Activated CD4-positive, alpha-beta T cell treated with anti-CD3 and anti-CD28 coated beads, Interleukin-2, Interleukin-6, amounts not matched to agents 100 ng/mL and 50 ng/mL, durations not matched to agents 16 hours and 8 hours (primary cell): ENCODE data around the gene TTYH1.
"Not testable (repeated sequence)": the region's sequence is repeated elsewhere in the genome, so short reads cannot be mapped to it uniquely, and the experiment has no call there.

Experiments
- DNase-seq: peaks from one replicate; pipeline ENCODE4 v3.0.0-alpha.2; 2020

Gene TTYH1

DNA sequence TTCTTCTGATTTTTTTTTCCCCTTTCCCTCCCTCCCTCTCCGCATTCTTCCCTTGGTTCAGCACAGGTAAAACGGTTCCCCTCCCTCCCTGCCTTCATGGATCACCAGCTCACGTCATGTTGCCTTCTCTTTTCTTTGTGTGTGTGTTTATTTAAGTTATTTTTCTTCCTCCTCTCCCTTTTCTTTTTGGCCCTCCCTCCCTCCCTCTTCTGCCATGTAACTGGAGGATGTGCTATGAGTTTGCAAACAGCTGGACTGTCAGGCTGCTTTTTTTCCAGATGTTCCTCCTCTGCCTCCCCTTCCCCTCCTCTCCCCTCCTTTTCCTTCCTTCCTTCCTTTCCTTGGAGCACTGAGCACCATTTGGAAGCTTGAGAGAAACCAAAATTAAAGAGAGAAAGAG, 46.3 kb downstream of the TTYH1 start:
- no peak for DNase-seq

DNA sequence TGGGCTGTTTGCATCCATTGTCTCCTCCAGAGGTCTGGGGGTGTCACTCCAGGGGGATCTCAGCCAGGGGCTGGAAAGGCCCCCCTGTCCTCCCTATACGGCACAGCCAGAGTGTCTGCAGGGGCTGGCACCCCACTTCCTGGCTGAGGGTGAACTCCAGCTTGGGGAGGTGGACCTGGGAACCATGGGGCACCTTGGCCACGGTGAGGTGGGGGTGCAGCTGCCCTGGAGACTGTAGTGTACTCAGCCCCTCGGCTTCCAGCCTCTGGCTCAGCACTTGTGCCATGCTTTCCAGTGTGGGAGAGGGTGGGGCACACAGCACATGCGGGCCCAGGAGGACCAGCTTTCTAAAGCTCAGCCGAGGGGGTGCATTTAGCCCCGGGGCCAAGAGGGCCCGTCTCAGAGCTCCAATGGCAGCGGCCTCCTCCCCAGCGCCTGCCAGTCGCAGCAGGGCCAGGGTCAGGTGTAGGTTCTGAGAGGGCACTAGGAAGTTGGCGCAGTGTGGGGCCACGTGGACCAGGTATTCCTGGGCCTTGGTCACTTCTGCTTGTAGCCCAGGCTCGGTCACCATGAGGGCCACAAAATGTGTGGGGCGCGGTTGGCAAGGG, 46.9 kb downstream of the TTYH1 start:
- no peak for DNase-seq

DNA sequence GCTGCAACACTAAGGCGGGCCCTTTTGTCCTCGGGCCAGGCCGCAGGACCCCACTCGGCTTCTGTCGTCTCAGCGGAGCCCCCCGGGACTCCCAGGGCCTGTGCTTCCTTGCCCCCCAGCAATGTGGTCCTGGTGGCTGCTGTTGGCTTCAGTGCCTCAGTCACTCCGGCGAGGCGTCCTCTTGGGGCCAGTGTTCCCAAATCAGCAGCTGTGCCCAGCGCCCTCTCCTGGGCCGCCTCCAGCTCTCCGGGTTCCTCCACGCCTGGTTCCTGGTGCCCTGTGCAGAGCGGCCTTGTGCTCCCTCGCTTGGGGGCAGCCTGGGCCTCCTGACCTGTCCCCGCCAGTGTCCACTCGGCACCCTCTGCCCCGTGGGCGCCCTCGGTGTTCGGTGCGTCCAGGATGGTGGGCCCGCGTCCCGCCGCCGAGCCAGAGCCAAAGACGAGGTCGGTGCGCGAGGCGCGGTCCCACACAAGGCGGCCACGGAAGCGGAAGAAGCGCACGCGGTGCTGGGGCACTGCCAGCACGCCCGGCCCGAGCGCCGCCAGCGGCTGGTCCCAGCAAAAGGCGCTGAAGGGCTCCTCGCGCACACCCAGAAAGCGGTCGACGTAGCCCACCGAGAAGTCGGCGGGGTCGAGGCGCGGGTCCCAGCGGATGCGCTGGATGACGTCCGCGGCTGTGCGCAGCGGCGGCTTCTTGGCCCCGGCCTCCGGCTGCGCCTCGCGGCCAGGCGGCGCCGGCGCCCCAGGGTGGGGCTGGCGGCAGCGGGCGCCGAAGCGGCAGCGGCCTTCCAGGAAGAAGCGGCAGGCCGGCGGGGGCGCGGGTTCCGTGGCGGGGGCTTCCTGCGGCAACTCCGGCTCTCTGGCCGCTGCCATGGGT, 47.6 kb downstream of the TTYH1 start:
- peak; percentile 70 for DNase-seq

DNA sequence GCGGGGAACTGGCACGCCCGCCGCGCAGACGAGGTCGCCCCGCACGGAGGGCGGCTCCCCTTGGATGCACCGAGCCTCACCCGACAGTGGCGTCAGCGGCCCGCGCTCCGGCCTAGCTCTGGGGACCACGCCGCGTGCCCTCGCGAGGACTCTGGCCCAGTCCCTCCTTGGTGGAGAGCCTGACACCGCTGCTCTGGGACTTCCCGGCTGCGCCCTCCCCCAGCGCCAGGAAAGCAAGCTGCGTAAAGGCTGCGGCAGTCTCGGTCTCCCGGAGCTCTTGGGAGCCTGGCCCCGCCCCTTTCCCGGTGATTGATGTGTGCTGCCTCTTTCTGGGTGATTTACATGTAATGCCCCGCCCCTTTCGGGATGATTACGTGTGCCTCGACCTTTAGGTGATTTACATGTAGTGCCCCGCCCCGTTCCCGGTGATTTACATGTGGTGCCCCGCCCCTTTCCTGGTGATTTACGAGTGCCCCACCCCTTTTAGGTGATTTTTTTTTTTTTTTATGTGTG, 48.3 kb downstream of the TTYH1 start, which contains the start of gene LENG9:
Gene LENG9, minus strand, starts transcription at position 248 of the 513 bp plus-strand sequence. CDS start 252 bp downstream, outside the sequence.
- DNase-seq: peak; percentile 98

DNA sequence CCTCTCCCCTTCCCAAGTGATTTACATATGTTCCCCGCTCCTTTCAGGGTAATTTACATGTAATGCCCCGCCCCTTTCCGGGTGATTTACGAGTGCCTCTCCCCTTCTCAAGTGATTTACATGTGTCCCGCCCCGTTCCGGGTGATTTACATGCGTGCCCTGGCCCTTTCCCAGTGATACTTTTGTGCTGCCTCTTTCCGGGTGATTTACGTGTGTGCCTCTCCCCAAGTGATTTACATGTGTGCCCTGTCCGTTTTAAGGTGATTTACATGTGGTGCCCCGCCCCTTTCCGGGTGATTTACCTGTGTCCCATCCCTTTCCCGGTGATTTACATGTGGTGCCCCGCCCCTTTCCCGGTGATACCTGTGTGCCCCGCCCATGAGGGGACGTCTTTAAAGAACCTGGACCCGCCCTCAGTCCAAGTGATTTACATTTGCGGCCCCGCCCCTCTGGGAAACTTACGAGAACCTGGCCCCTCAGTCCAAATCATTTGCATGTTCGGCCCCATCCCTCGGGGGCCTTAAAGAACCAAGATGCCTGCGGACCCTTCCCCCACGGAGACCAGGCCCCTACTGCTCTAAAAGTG, 48.9 kb downstream of the TTYH1 start:
- peak; percentile 92 for DNase-seq

DNA sequence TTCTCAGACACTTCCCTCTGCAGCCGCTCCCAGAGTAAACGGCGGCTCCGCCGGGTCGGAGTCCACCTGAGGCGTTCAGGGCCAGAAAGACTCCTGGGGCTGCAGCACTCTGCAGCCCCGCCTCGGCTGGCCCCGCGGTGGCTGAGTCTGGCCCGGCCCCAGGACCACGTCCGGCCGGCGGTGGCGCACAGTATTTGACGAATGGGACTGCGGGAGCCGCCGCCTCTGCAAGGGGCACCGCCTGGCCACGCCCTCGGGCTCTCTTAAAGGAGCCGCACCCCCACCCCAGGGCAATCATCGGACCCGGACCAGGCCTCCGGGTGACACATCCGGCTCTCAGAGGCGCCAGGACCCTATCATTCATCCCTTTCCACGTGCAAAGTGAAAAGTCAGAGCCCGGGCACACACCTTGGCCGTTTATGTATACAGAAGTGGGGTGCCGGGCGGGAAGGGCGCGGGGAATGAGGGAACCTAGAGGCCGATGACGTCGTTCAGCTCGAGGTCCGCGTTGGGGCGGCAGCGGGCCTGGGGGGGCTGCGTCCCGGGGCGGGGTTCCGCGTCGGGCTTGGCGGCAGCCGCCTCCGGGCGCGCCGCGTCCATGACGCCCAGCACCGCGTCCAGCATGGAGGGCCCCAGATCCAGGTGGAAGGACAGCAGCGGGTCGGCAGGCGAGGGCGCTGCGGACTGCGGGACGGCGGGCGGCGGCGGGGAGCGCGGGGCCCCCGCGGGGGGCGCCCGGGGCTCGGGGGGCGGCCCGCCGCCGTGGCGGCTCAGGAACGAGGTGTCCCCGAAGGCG, 49.6 kb downstream of the TTYH1 start:
- DNase-seq: peak; percentile 90

DNA sequence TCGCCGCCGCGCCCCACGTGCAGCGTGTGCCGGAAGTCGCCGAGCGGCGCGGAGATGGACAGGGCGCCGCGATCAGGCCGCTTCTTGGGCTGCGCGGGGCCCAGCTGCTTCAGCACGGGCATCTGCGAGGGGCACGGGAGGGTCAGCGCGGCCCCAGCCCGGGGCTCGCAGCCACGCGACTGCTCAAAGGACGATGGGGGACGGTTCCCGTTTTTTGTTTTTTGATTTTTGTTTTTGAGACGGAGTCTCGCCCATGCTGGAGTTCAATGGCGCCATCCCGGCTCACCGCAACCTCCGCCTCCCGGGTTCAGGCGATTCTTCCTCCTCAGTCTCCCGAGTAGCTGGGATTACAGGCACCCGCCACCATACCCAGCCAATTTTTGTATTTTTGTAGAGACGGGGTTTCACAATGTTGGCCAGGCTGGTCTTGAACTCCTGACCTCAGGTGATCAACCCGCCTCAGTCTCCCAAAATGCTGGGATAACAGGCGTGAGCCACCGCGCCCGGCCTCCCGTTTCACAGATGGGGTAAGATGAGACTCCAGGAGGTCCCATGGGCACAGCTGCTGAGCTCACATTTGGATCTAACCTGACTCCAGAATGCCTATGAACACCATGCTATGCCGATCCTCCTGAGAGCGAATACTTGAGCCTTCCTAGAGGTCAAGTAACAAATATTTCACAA, 50.3 kb downstream of the TTYH1 start:
- no peak for DNase-seq

DNA sequence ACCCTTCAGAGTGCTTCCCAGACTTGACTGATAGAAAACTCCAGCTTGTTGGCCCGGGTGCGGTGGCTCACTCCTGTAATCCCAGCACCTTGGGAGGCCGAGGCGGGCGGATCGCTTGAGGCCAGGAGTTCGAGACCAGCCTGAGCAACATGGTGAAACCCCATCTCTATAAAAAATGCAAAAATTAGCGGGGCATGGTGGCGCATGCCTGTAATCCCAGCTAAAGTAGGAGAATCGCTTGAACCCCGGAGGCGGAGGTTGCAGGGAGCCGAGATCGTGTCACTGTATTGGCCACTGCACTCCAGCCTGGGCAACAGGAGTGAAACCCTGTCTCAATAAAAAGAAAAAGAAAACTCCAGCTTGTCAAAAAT, 50.8 kb downstream of the TTYH1 start:
- DNase-seq: not testable (repeated sequence)

DNA sequence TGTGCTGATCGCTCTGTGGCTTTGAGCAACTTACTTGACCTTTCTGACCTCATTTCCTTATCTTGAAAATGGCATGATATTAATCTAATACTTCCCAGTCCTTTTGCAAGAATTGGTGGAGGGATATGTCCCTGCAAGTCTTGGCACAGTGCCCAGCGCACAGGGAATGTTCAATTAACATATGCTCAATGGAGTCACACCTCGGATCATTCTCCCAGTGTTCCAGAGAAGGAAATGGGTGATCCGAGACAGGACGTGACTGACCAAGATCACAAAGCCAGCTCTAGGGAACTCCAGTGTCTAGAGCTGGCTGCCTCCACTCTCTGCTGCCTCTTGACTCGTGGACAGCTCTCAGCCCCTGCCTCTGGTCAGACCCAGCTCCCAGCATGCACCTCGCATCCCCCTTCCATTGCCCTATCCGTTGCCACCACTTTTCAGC, 54.3 kb downstream of the TTYH1 start:
- DNase-seq: no peak

DNA sequence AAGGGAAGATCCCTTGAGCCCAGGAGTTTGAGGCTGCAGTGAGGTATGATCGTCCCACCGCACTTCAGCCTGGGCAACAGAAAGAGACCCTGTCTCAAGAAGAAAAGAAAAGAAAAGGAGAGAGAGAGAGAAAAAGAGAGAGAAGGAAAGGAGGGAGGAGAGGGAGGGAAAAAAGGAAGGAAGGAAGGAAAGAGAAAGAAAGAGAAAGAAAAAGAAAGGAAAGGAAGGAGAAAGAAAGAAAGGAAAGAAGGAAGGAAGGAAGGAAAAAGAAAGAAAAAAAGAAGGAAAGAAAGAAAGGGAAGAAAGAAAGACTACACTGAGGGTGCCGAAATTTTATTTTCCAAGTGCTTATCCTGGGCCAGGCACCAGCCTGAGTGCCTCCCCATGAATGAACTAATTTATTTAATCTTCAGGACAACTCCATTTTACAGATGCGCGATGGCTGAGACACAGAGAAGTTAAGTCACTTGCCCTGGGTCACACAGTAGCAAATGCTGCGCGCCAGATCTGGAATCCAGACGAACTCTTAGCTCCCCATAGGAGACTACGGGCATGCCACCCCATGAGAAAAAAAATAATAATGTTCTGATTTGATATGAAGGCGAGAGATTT, 55.1 kb downstream of the TTYH1 start:
- no peak for DNase-seq

DNA sequence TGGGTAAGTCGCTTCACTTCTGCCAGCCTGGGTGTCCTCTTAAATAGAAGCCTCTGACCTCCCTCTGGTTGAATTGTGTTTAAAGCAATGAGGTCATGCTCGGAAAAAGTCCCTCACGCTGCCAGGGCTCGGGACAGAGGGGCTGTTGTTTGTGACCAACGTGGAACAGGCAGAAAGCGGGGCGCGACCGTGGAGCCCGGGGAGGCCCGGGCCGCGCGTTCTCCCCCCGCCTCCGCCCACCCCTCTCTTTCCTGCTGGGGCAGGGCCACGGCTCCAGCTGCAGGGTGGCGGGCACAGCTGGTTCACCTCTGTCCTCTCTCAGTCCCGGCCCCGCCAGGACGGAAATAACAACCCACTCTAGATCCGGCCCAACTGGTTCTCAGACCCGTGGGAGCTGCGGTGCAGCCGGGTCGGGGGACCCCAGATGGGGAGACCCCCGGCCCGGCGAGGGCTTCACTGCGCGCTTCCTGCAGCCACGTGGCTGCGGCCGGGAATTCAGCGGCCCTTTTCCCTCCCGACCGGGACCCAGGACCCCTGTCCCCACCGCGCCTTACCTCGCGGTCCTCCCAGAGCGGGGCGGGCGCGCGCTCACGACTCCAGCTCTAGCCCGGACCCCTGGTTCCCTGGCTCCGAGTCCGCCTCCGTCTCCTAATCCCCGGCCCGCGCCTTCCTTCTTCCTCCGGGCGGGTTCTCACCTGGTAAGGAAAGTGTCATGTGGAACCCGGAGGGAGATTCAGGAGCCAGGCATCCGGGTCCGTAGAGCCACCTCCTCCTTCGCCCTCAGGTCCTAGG, 55.9 kb downstream of the TTYH1 start:
- DNase-seq: no peak

DNA sequence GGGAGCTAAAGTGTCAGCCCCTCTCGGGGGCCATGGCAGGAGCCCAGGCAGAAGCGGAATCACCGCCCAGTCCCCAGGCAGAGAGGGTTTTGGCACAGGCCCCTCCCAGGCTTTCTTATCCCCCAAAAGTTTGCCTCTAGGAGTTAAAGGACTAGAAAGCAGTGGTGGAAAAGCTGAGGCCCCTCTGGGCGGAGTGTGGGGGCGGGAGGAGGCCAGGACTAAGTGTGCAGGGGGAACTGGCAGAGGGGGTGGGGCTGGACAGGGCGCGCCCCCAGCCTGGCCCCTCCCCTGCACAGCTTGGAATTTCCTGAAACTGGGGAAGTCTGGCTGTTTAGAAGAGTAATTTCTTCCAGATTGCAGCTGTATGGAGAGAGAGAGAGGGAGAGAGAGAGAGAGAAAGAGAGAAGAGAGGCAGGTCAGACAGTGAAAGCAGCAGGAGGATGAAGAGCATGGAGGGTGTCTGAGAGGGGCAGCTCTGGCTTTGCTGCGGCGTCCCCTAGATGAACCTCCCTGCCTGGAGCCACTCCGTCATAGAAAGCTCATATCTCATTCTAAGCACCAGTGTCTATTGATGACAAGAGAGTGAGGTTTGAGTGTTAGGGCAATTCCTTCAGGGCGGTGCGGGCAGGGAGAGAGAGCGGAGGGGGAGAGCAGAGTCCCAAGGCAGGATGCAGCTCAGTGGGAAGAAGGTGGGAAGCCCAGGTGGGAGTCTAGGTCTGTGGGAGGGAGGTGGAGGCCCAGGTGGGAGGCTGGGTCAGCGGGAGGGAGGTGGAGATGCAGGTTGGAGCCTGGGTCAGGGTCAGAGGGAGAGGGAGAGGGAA, 58.0 kb downstream of the TTYH1 start, which contains the start of gene CDC42EP5:
Gene CDC42EP5, minus strand, starts transcription at position 226 of the 821 bp plus-strand sequence. CDS start 7,749 bp downstream, outside the sequence.
- DNase-seq: no peak

DNA sequence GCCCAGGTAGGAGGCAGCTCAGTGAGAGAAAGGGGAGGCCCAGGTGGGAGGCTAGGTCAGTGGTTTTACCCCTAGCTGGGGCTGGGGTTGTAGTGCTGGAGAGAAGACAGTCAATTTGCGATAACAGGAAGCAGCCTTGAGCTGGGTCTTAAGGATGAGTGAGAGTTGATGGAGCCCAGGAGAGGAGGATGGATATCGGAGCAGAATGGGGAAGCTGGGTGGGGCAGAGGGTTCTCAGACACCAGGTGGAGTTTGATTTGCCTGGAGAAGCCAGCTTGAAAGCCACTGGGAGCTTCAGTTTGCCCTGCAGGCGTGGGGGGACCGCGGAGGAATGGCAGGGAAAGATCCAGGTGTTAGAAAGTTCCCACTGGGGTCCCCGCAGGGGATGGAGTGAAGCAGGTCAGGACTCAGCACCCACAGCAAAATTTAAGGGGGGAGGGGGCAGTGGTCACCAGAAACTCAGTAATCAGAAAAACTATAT, 58.7 kb downstream of the TTYH1 start:
- no peak for DNase-seq

DNA sequence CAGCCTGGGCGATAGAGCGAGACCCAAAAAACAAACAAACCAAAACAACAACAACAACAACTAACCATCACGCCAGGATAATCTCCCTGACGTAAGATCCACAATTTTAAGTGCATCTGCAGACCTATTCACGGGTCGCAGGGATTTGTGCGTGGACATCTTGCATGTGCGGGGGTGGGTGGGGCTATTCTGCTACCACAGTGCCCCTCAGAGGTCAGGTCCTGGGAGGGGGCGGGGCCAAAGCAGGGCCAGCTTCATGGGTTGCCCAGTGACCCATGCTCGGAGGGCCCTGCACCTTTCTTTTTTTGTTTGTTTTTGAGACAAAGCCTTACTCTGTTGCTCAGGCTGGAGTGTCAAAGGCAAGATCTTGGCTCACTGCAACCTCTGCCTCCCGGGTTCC, 60.4 kb downstream of the TTYH1 start:
- DNase-seq: no peak

DNA sequence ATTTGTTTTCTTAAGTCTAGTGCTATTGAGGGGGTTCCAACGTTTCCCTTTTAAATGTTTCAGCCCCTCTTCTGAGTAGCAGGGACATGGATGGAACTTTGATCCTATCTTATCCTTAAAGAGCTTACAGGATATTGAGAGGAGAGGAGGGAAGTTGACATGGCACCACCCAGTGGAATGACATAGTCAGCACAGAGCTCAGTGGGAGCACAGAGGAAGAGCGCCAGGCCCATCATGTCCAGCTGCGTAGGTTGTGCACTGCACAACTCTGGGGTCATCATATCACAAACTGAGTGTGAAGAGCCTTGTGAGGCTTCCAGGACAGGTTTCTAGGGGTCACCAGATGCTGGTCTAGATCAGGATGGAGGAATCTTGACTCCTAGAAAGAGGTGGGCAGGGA, 62.4 kb downstream of the TTYH1 start:
- no peak for DNase-seq

DNA sequence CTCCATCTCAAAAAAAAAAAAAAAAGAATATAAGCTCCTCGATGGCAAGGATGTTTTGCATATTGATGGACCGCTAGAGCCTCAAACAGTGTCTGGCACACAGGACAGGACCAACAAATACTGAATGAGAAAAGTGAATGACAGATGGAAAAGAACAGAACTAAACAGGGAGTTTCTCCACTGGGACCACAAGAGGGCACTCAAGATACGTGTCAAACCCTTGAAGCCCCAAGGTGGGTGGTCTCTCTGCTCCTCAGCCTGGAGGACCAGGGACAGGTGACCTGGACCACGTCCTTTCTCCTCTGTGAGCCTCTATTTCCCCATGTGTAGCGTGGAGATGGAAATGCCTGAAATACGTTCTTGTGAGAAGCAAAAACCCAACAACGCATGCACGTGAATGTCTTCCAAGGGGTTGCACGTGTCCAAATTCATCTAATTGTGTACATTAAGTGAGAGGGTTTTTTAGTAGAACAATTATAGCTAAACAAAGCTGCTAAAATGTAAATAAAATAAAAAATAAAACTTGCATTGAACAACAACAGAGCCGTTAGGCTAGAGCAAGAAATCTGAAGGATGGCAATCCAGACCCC, 63.5 kb downstream of the TTYH1 start:
- DNase-seq: peak; percentile 47

DNA sequence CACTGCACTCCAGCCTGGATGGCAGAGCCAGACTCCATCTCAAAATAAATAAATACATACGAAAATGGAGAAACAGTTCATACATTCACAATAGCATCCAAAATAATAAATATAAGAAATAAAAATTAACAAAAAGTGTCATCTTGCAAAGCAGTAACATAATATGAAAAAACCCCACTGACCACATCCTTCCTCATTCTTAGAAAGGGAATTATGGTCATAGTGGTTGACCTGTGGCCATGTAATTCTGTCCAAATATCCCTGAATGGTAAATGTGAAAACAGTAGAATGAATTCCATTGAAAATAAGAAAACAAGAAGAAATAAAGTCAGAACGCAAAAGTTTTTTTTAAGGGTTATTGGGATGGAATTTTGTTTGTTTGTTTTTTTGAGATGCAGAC, 64.8 kb downstream of the TTYH1 start:
- no peak for DNase-seq

DNA sequence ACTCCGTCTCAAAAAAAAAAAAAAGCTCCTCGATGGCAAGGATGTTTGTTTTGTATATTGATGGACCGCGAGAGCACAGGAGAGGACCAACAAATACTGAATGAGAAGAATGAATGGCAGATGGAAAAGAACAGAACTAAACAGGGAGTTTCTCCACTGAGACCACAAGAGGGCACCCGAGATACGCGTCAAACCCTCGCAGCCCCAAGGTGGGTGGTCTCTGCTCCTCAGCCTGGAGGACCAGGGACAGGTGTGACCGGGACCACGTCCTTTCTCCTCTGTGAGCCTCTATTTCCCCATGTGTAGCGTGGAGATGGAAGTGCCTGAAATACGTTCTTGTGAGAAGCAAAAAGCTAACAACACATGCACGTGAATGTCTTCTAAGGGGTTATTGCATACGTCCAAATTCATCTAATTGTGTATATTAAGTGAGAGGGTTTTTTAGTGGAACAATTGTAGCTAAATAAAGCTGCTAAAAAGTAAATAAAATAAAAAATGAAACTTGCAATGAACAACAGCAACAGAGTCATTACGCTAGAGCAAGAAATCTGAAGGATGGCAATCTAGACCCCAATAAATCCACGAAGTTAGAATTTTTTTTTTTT, 66.2 kb downstream of the TTYH1 start:
- peak; percentile 52 for DNase-seq

DNA sequence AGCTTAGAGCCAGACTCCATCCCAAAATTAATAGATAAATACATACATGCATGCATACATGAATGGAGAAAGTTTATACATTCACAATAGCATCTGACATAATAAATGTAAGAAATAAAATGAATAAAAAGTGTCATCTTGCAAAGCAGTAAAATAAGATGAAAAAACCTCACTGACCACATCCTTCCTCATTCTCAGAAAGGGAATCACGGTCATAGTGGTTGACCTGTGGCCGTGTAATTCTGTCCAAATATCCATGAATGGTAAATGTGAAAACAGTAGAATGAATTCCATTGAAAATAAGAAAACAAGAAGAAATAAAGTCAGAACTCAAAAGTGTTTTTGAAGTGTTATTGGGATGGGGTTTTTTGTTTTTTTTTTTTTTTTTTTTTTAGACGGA, 67.6 kb downstream of the TTYH1 start:
- DNase-seq: no peak
